ENCODE results near the gene EDARADD. TPM values are rescaled to one million over a fixed set of nuclear protein-coding genes. Genes with fewer than 3 reads are reported as not detected.

EDARADD gene
- total RNA-seq, 2 experiments from 2014 or later = not detected

DNA sequence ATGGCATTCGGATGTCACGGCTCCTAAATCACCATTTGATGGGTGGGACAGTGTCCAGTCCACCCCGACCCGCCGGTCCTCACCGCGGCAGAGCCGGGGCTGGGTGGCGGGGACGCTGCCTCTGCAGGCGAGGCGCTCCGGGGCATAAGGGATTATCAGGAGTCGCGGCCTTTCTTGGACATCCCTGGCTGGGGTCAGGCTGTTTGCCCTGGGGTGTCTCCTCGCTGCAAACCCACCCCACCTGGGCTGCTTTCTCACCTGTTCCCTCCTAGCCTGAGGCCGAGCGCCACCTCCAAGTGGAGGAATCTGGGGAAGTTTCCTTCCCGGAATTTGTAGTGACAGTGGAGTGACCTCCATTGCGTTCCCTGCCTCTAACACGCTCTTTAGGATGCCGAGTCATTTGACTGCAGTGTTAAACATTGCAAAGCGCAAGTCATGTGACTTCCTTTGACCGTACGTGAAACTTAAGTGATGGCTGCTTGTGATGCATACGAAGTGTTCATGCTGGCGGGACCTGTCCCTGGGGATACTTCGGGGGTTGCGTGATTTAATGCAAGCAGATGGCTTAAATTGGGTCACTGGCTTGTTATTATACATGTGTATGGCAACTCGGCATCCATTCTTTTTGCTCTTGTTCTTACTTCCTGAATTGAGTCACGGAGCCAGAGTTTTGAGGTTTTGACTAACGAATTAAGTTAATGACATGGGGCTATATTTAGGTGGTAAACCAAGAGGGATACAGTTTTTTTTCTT is 130.2 kb downstream of the EDARADD start:
- H3K79me2 ChIP-seq (ENCODE audit: insufficient read depth, low read depth, low read length) = no peaks in the 10 kb centered on the region
- no peak overlapping the region for H3K27ac ChIP-seq (ENCODE audit: low read depth, low read length, poor library complexity, severe bottlenecking)

DNA sequence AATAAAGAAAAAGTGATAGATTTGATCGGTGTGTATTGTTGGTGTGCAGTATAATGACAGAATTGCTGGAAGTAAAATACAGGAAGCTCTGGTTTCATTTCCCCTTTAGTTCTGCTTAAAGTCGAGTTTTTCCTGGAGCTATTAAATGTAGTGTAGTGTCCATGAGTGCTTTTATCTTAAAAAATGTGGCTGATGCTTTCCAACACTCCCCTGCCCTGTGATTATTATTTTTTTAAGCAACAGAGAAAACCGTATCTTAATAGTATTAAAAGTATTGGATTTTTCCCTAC is 130.8 kb downstream of the EDARADD start:
- ChIA-PET CTCF (ENCODE audit: unreplicated experiment) (interaction anchor here (1.0 kb wide), 1 partner anchor 9 kb away, joined by 4 read pairs; no protein-coding TSS in a partner anchor), POLR2A (interaction anchor here (0.6 to 0.7 kb wide), 2 partner anchors 80 to 431 kb away, joined by 3 to 4 read pairs; partner anchors contain the start of gene HEATR1)
- TF ChIP-seq EZH2phosphoT487 (IDR thresholded peaks at IDR 0.05; ENCODE audit: borderline replicate concordance, low read depth, low read length) = no peak
- TF ChIP-seq, protein P1, sequence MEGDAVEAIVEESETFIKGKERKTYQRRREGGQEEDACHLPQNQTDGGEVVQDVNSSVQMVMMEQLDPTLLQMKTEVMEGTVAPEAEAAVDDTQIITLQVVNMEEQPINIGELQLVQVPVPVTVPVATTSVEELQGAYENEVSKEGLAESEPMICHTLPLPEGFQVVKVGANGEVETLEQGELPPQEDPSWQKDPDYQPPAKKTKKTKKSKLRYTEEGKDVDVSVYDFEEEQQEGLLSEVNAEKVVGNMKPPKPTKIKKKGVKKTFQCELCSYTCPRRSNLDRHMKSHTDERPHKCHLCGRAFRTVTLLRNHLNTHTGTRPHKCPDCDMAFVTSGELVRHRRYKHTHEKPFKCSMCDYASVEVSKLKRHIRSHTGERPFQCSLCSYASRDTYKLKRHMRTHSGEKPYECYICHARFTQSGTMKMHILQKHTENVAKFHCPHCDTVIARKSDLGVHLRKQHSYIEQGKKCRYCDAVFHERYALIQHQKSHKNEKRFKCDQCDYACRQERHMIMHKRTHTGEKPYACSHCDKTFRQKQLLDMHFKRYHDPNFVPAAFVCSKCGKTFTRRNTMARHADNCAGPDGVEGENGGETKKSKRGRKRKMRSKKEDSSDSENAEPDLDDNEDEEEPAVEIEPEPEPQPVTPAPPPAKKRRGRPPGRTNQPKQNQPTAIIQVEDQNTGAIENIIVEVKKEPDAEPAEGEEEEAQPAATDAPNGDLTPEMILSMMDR (conservative IDR thresholded peaks at IDR 0.05; ENCODE audit: low read length) = no peak
- Histone ChIP-seq H3K4me1 (ENCODE audit: insufficient read depth, low read length, poor library complexity, severe bottlenecking) (peaks cover 11% of the 10 kb centered on the region), H3K79me2 (ENCODE audit: insufficient read depth, low read depth, low read length) (no peaks in the 10 kb centered on the region), H2AFZ (ENCODE audit: low read length) (peak overlapping the region; percentile 66; the same call in 1 of the 2 replicates), H3K36me3 (ENCODE audit: insufficient read depth, low read length) (no peaks in the 10 kb centered on the region), H3K9me3 (ENCODE audit: low read length) (no peaks in the 10 kb centered on the region), H3K4me3 (ENCODE audit: low read depth, low read length, poor library complexity, severe bottlenecking) (peak overlapping the region; percentile 61), H3K4me2 (ENCODE audit: low read length) (peak overlapping the region; percentile 68), H3K9me2 (ENCODE audit: insufficient read depth, low read length) (no peaks in the 10 kb centered on the region), H3K27ac (ENCODE audit: low read depth, low read length, poor library complexity, severe bottlenecking) (no peak overlapping the region), H4K20me1 (ENCODE audit: insufficient read depth, low read length) (no peaks in the 10 kb centered on the region)
- BruUV-seq (replicated peaks) = no TSS peak
- intact Hi-C loops (cut with micrococcal nuclease; ENCODE audit: unreplicated experiment) = no loop called here
- peak; percentile 24 for DNase-seq (ENCODE audit: low spot score)

More for the DNA sequence above, 130.2 kb downstream of the EDARADD start:
- BruUV-seq (replicated peaks) = no TSS peak
- Histone ChIP-seq H3K4me2 (ENCODE audit: low read length) (peak overlapping the region; percentile 68), H3K4me1 (ENCODE audit: insufficient read depth, low read length, poor library complexity, severe bottlenecking) (peaks cover 11% of the 10 kb centered on the region), H3K4me3 (ENCODE audit: low read depth, low read length, poor library complexity, severe bottlenecking) (peak overlapping the region; percentile 61), H3K9me3 (ENCODE audit: low read length) (no peaks in the 10 kb centered on the region), H2AFZ (ENCODE audit: low read length) (peak overlapping the region; percentile 66; the same call in 1 of the 2 replicates), H3K9me2 (ENCODE audit: insufficient read depth, low read length) (no peaks in the 10 kb centered on the region), H4K20me1 (ENCODE audit: insufficient read depth, low read length) (no peaks in the 10 kb centered on the region), H3K36me3 (ENCODE audit: insufficient read depth, low read length) (no peaks in the 10 kb centered on the region)
- POLR2A ChIA-PET = interaction anchor here (0.6 to 0.7 kb wide), 2 partner anchors 80 to 431 kb away, joined by 3 to 4 read pairs; partner anchors contain the start of gene HEATR1
- no peak for TF ChIP-seq EZH2phosphoT487 (IDR thresholded peaks at IDR 0.05; ENCODE audit: borderline replicate concordance, low read depth, low read length)
- TF ChIP-seq, protein P1 (conservative IDR thresholded peaks at IDR 0.05; ENCODE audit: low read length) = no peak
- intact Hi-C loops (cut with micrococcal nuclease; ENCODE audit: unreplicated experiment) = no loop called here
- CTCF ChIA-PET (ENCODE audit: unreplicated experiment) = interaction anchor here (1.0 kb wide), 1 partner anchor 10 kb away, joined by 4 read pairs; no protein-coding TSS in a partner anchor
- DNase-seq (ENCODE audit: low spot score) = peak; percentile 48

DNA sequence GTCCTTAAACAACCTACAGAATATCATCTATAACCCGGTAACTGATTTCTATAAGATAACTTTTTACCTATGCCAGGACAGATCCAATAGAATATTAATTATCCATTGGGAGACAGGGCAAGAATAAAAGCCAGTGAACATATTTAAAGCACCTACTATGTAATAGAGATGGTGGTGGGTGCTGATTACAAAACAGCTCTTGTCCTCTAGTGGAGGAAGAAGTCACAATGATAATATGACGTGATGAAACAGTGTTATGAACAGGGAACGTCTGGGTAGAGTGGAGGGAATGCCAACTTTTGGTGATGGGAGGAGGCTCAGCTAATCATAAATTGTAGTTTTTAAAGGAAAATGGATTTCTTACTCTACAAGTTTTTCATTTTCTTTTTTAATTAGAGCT is 132.0 kb downstream of the EDARADD start:
- ChIA-PET POLR2A (interaction anchor here (1.4 to 1.8 kb wide), 2 partner anchors 10 to 25 kb away, joined by 5 read pairs; no protein-coding TSS in a partner anchor), CTCF (ENCODE audit: unreplicated experiment) (interaction anchor here (0.5 kb wide), 1 partner anchor 136 kb away, joined by 3 read pairs; no protein-coding TSS in a partner anchor)

More for the DNA sequence above, 132.0 kb downstream of the EDARADD start:
- H3K4me1 ChIP-seq (ENCODE audit: insufficient read depth, low read length, poor library complexity, severe bottlenecking) = peaks cover 19% of the 10 kb centered on the region
- no peak overlapping the region for H3K27ac ChIP-seq (ENCODE audit: low read depth, low read length, poor library complexity, severe bottlenecking)
- no peak overlapping the region for H3K4me3 ChIP-seq (ENCODE audit: low read depth, low read length, poor library complexity, severe bottlenecking)
- DNase-seq (ENCODE audit: low spot score) = no peak
- no peaks in the 10 kb centered on the region for H3K9me3 ChIP-seq (ENCODE audit: low read length)
- no peak for TF ChIP-seq EZH2phosphoT487 (IDR thresholded peaks at IDR 0.05; ENCODE audit: borderline replicate concordance, low read depth, low read length)
- TF ChIP-seq, protein P1 (conservative IDR thresholded peaks at IDR 0.05; ENCODE audit: low read length) = no peak
- no peak overlapping the region for H2AFZ ChIP-seq (ENCODE audit: low read length)
- H3K9me2 ChIP-seq (ENCODE audit: insufficient read depth, low read length) = no peaks in the 10 kb centered on the region
- no peak overlapping the region for H3K4me2 ChIP-seq (ENCODE audit: low read length)
- H4K20me1 ChIP-seq (ENCODE audit: insufficient read depth, low read length) = no peaks in the 10 kb centered on the region
- intact Hi-C loops (cut with micrococcal nuclease; ENCODE audit: unreplicated experiment) = no loop called here
- no TSS peak for BruUV-seq (replicated peaks)
- H3K79me2 ChIP-seq (ENCODE audit: insufficient read depth, low read depth, low read length) = no peaks in the 10 kb centered on the region
- H3K36me3 ChIP-seq (ENCODE audit: insufficient read depth, low read length) = no peaks in the 10 kb centered on the region
